ENCODE results near the gene FANCG.

DNA sequence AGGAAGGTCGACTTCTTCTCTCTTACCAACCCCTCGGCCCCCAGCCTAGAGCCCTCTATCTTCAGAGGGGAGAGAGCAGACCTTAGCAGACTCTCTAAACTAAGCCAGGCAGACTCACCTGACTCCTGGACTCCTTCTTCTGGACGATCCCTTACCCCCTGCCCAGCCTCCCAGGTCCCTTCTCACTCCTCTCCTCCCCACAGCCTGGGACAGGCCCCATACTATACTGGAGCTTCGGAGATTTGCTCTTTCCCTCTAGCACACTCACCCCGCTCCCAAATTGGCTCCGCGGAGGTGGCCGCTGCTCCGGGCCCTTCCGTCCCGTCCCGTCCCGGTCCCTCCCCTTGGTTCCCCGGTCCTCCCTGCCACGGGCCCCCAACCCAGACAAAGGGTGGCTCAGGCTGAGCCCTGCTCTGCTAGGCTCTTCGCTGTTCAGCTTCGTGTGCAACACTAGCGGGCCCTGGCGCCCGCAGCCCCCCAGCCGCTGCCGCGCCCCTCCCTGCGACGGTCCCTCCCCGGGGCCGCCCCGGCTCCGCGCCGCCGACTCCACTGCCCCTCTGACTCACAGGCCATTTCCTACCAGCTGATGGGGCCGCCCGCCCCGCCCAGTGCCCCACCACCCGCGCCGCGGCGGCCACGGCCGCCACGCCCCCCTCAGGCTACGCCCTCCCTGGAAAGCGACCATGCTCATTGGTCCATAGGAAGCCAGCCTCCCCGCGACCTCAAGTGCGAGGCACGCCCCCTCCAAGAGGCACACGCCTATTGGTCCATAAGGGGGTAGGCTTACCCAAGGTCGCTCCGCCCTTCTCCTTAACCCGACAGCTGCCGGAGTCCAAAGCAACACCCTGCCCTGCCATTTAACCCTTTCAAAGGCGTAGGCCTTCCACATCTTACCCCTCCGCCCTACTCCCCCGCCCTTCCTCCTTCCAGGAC is 31.5 kb upstream of the FANCG start:
- no peak for TF ChIP-seq CTCF (IDR thresholded peaks at IDR 0.05)
- TF ChIP-seq POLR2A (IDR thresholded peaks at IDR 0.05), result peak; percentile 50 to 57 (median 52)
